Endodermal cell (in vitro differentiated cells): Measurements from ENCODE around the gene DENND4B. TPM values are rescaled to one million over a fixed set of nuclear protein-coding genes. Genes with fewer than 3 reads are reported as not detected.

Experiments used
- DNase-seq: peaks from one replicate; pipeline ENCODE4 v3.0.0-alpha.2; 2017
- H3K27ac ChIP-seq: 2 replicates; pipeline ENCODE4 v1.5.1; 2013; ENCODE audit warnings: mild to moderate bottlenecking, low read depth, low read length, moderate library complexity
- H3K27me3 ChIP-seq: 2 replicates; pipeline ENCODE4 v1.6.1; 2013; ENCODE audit warnings: mild to moderate bottlenecking, low read length, moderate library complexity; ENCODE audit not compliant: insufficient read depth, control insufficient read depth, poor library complexity, severe bottlenecking
- H3K36me3 ChIP-seq: 2 replicates; pipeline ENCODE4 v1.7.0; 2013; ENCODE audit warnings: mild to moderate bottlenecking, low read length, moderate library complexity; ENCODE audit not compliant: control insufficient read depth, insufficient read depth
- H3K4me1 ChIP-seq: one replicate; pipeline ENCODE4 v1.7.0; 2013; ENCODE audit warnings: low read length; ENCODE audit not compliant: control insufficient read depth, insufficient read depth
- H3K4me3 ChIP-seq: 2 replicates; pipeline ENCODE4 v1.5.1; 2013; ENCODE audit warnings: mild to moderate bottlenecking, low read length, moderate library complexity
- H3K9ac ChIP-seq: 2 replicates; pipeline ENCODE4 v1.6.1; 2013; ENCODE audit warnings: mild to moderate bottlenecking, low read length, moderate library complexity; ENCODE audit not compliant: poor library complexity, severe bottlenecking; ENCODE audit errors: extremely low read depth
- H3K9me3 ChIP-seq: 2 replicates; pipeline ENCODE4 v1.6.1; 2013; ENCODE audit warnings: mild to moderate bottlenecking, low read length, moderate library complexity; ENCODE audit not compliant: control insufficient read depth
- H3K27ac Mint-ChIP-seq: 2 replicates; pipeline ENCODE4 v1.8.0; 2020; ENCODE audit warnings: mixed read lengths
- H3K27me3 Mint-ChIP-seq: 2 replicates; pipeline ENCODE4 v1.8.0; 2021; ENCODE audit warnings: mild to moderate bottlenecking, mixed read lengths; ENCODE audit not compliant: insufficient read depth
- H3K36me3 Mint-ChIP-seq: 2 replicates; pipeline ENCODE4 v1.8.0; 2020; ENCODE audit warnings: low read depth, mixed read lengths
- H3K4me1 Mint-ChIP-seq: 2 replicates; pipeline ENCODE4 v1.8.0; 2020; ENCODE audit warnings: mixed read lengths
- H3K4me3 Mint-ChIP-seq: 2 replicates; pipeline ENCODE4 v1.8.0; 2020; ENCODE audit warnings: mild to moderate bottlenecking, moderate library complexity, mixed read lengths
- H3K9me3 Mint-ChIP-seq: 2 replicates; pipeline ENCODE4 v1.8.0; 2020; ENCODE audit warnings: mild to moderate bottlenecking, mixed read lengths
- WGBS, 2 experiments: methylation state at CpG; one replicate each; pipeline versions ENCODE4 v1.1.5 to v1.1.7; 2013; ENCODE audit warnings: missing lambda C conversion rate in 2 of 2, mixed read lengths in 1 of 2; ENCODE audit not compliant: insufficient coverage in 1 of 2, insufficient read length in 1 of 2; 5-methylcytosine and 5-hydroxymethylcytosine counted together
- long read RNA-seq, 4 experiments: library from polyadenylated mRNA in 2 of 4; library from RNA in 1 of 4; library from capped mRNA in 1 of 4; stranded (forward) in 3 of 4; unstranded in 1 of 4; transcript quantifications; one replicate each; pipeline ENCODE4 v2.0.0, GENCODE V29; 2020 to 2021; ENCODE audit warnings: inconsistent platforms in 1 of 4
- polyA plus RNA-seq, 2 experiments: library from polyadenylated mRNA; stranded (reverse); fragments of 50-300 nt; gene quantifications; one replicate each; pipeline ENCODE4 v1.2.3, GENCODE V29; 2013
- total RNA-seq, 2 donors: library from RNA; stranded (reverse); fragmentation: NEBNext Ultra II Directional in 1 of 2; extraction: Animal tissue kit (Norgen Biotek cat#: 25700) in 1 of 2; gene quantifications; 2 replicates in 1 of 2; 3 replicates in 1 of 2; pipeline ENCODE4 v1.2.1, GENCODE V29; 2021
- TF ChIP-seq, protein P1 (sequence below): fragments of 200-600 bp; sonication (generic); conservative IDR thresholded peaks from 2 replicates; pipeline ENCODE4 v1.5.0; 2021; ENCODE audit warnings: antibody characterized with exemption, mild to moderate bottlenecking

Gene DENND4B, protein sequence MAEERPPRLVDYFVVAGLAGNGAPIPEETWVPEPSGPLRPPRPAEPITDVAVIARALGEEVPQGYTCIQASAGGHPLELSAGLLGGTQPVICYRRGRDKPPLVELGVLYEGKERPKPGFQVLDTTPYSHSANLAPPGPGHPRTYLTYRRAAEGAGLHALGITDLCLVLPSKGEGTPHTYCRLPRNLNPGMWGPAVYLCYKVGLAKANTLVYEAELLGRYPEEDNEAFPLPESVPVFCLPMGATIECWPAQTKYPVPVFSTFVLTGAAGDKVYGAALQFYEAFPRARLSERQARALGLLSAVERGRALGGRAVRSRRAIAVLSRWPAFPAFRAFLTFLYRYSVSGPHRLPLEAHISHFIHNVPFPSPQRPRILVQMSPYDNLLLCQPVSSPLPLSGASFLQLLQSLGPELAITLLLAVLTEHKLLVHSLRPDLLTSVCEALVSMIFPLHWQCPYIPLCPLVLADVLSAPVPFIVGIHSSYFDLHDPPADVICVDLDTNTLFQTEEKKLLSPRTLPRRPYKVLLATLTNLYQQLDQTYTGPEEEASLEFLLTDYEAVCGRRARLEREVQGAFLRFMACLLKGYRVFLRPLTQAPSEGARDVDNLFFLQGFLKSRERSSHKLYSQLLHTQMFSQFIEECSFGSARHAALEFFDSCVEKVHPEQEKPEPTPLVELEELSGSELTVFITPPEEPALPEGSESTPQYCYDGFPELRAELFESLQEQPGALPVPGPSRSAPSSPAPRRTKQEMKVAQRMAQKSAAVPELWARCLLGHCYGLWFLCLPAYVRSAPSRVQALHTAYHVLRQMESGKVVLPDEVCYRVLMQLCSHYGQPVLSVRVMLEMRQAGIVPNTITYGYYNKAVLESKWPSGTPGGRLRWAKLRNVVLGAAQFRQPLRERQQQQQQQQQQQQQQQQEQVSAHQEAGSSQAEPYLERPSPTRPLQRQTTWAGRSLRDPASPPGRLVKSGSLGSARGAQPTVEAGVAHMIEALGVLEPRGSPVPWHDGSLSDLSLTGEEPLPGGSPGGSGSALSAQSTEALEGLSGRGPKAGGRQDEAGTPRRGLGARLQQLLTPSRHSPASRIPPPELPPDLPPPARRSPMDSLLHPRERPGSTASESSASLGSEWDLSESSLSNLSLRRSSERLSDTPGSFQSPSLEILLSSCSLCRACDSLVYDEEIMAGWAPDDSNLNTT (N-terminal part only)
- 100 to 1,000 TPM in 1 of 2 donors, 10 to 100 TPM in 1; 89.5 to 115 TPM for total RNA-seq
- 51.8 TPM for polyA plus RNA-seq (2013, experiment 1 of 2)
- 31.1 TPM for polyA plus RNA-seq (2013, experiment 2 of 2)
- long read RNA-seq, experiment 1, partial matches to known transcripts: 11 of 15 reads
- long read RNA-seq, experiment 1, other reads (novel, unspliced or antisense): 4 of 15 reads
- long read RNA-seq, experiment 2, full-length matches to known transcripts: 2 of 87 reads
- long read RNA-seq, experiment 2, partial matches to known transcripts: 20 of 87 reads
- long read RNA-seq, experiment 2, other reads (novel, unspliced or antisense): 65 of 87 reads
- long read RNA-seq, experiment 3, partial matches to known transcripts: 36 of 40 reads
- long read RNA-seq, experiment 3, other reads (novel, unspliced or antisense): 4 of 40 reads
- long read RNA-seq, experiment 4: 0 reads

GRCh38 chr1:153946622-153947241 lies at the start of gene DENND4B:
Gene DENND4B, minus strand, starts transcription at chr1:153946718. Its CDS starts 2,344 bp downstream, at chr1:153944374.
- H3K27ac Mint-ChIP-seq: peak within 1 kb of the TSS; percentile 84

GRCh38 chr1:153995640-153996039 lies 49.1 kb upstream of the DENND4B start:
- Histone ChIP-seq H3K36me3 (peaks cover 45% of the 10 kb centered on the region), H3K4me1 (no peaks in the 10 kb centered on the region), H3K9ac (no peak overlapping the region), H3K27ac (no peak overlapping the region), H3K27me3 (no peaks in the 10 kb centered on the region), H3K4me3 (no peak overlapping the region), H3K9me3 (no peaks in the 10 kb centered on the region)
- H3K4me1 Mint-ChIP-seq: peaks cover 10% of the 10 kb centered on the region
- peaks cover 45% of the 10 kb centered on the region for H3K36me3 Mint-ChIP-seq
- H3K27ac Mint-ChIP-seq: no peak overlapping the region
- no peaks in the 10 kb centered on the region for H3K27me3 Mint-ChIP-seq
- no peak overlapping the region for H3K4me3 Mint-ChIP-seq
- 95 to 97% methylated on average over 11 of the region's 11 CpGs for WGBS, 2 experiments
- TF ChIP-seq, protein P1, sequence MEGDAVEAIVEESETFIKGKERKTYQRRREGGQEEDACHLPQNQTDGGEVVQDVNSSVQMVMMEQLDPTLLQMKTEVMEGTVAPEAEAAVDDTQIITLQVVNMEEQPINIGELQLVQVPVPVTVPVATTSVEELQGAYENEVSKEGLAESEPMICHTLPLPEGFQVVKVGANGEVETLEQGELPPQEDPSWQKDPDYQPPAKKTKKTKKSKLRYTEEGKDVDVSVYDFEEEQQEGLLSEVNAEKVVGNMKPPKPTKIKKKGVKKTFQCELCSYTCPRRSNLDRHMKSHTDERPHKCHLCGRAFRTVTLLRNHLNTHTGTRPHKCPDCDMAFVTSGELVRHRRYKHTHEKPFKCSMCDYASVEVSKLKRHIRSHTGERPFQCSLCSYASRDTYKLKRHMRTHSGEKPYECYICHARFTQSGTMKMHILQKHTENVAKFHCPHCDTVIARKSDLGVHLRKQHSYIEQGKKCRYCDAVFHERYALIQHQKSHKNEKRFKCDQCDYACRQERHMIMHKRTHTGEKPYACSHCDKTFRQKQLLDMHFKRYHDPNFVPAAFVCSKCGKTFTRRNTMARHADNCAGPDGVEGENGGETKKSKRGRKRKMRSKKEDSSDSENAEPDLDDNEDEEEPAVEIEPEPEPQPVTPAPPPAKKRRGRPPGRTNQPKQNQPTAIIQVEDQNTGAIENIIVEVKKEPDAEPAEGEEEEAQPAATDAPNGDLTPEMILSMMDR: no peak
- H3K9me3 Mint-ChIP-seq: peaks cover 4% of the 10 kb centered on the region
- DNase-seq: no peak

More at GRCh38 chr1:153946622-153947241, at the start of gene DENND4B:
- no peaks in the 10 kb centered on the region for H3K9me3 ChIP-seq
- H3K4me3 ChIP-seq: peak within 1 kb of the TSS; percentile 92
- peaks cover 43% of the 10 kb centered on the region for H3K36me3 ChIP-seq
- H3K9me3 Mint-ChIP-seq: no peaks in the 10 kb centered on the region
- H3K9ac ChIP-seq: peak within 1 kb of the TSS; percentile 62
- H3K4me1 ChIP-seq: no peaks in the 10 kb centered on the region
- H3K4me3 Mint-ChIP-seq: peak within 1 kb of the TSS; percentile 78
- H3K4me1 Mint-ChIP-seq: peaks cover 4% of the 10 kb centered on the region
- WGBS, 2 experiments: 13 to 38% methylated on average over 8 to 28 of the region's 28 CpGs
- peak within 1 kb of the TSS; percentile 41 for H3K27ac ChIP-seq
- DNase-seq: peak; percentile 96
- no peaks in the 10 kb centered on the region for H3K27me3 ChIP-seq
- TF ChIP-seq, protein P1: peak; percentile 94
- no peaks in the 10 kb centered on the region for H3K27me3 Mint-ChIP-seq
- H3K36me3 Mint-ChIP-seq: peaks cover 39% of the 10 kb centered on the region
